Measurements from ENCODE around the gene KCNJ14.

Gene KCNJ14

DNA sequence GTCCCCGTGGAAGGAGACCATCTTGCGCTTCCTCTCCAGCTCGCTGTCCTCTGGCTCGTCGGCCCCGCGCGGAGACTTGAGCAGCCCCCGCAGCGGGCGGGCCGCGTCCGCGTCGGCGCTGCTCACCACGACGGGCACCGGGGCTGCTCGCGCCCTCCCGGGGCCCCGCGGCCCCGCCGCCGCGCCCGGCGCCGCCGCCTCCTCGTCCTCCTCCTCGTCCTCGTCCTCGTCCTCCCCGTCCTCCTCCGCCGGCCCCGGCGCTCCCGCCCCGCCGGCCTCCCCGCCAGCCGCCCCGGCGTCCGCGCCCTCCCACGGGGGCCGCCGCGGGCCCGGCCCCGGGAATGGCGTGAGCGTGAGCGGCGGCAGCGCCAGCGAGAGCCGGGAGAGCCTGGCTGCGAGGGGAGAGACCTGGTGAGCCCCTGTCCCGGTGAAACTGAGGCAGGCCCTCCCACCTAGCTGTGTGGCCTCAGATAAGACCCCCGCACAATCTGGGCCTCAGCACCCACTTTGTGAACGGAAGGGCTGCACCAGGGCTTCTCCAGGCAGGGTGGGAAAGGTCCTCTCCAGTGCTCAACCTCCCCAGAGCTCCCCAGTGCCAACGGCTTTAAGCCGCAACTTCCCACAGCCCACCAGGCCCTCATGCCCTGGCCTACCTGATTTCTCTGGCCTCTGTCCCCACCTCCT lies 38.5 kb downstream of the KCNJ14 start:
- TF ChIP-seq, protein P1, sequence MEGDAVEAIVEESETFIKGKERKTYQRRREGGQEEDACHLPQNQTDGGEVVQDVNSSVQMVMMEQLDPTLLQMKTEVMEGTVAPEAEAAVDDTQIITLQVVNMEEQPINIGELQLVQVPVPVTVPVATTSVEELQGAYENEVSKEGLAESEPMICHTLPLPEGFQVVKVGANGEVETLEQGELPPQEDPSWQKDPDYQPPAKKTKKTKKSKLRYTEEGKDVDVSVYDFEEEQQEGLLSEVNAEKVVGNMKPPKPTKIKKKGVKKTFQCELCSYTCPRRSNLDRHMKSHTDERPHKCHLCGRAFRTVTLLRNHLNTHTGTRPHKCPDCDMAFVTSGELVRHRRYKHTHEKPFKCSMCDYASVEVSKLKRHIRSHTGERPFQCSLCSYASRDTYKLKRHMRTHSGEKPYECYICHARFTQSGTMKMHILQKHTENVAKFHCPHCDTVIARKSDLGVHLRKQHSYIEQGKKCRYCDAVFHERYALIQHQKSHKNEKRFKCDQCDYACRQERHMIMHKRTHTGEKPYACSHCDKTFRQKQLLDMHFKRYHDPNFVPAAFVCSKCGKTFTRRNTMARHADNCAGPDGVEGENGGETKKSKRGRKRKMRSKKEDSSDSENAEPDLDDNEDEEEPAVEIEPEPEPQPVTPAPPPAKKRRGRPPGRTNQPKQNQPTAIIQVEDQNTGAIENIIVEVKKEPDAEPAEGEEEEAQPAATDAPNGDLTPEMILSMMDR (IDR thresholded peaks at IDR 0.05; ENCODE audit: control insufficient read depth, insufficient read depth, low read depth, low read length, missing control alignments), result no peak
- peak overlapping the region; percentile 63 for H3K4me3 ChIP-seq (ENCODE audit: control insufficient read depth, low read depth, low read length)
- DNase-seq (ENCODE audit: low read depth), result no peak

DNA sequence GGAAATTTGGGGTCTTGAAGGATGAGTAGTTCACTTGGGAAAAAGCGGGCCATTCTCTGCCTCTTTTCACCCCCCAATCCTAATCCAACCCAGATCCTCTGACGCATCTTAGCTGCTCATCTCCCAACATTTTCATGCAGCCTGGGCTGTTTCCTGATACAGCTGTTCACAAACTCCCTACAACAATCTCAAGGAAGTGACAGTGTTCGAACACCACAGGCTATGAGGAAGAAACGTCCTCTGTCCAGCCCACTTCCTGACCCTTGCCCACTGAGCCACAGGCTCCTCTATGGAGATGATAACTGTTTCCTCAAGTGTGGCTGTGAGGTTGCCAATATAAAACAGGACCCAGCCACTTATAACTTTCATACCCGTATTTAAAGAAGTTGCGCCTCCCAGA lies 40.0 kb downstream of the KCNJ14 start:
- no peak for DNase-seq (ENCODE audit: low read depth)
- TF ChIP-seq, protein P1 (IDR thresholded peaks at IDR 0.05; ENCODE audit: control insufficient read depth, insufficient read depth, low read depth, low read length, missing control alignments), result no peak
- no peak overlapping the region for H3K4me3 ChIP-seq (ENCODE audit: control insufficient read depth, low read depth, low read length)

DNA sequence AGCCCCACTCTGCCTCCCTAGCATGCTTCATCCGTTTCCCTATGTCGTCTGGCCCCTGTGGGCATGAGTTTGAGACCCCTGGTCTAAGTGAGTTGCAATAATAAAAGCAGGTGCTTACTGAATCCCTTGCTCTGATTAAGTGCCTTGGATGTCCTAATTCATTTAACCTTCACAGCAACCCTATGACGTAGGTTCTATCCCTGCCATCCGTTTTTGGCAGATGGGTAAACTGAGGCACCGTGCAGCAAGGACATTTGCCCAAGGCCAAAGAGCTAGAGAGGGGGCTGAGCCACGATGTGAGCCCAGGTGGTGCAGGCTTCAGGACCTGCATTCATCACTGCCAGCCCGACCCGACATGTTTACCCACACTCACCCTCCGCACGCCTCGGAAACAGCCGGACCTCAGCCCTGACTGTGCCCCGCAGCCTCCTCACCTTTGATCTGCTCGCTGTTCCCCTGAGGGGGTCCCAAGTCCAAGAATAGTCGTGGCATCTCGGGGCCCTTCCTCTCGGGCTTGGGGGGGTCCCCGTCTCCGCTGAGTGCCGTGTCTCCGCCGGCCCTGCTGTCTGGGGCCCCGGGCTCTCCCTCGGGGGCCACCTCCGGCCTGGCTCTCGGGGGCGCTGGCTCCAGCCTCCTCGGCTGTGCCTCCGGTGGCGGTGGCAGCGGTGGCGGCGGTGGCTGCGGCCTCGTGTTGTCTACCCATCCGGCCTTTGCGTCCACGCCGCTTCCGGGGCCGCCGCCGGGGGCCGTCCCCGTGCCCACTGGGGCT lies 41.8 kb downstream of the KCNJ14 start:
- TF ChIP-seq, protein P1 (IDR thresholded peaks at IDR 0.05; ENCODE audit: control insufficient read depth, insufficient read depth, low read depth, low read length, missing control alignments), result no peak
- no peak for DNase-seq (ENCODE audit: low read depth)

DNA sequence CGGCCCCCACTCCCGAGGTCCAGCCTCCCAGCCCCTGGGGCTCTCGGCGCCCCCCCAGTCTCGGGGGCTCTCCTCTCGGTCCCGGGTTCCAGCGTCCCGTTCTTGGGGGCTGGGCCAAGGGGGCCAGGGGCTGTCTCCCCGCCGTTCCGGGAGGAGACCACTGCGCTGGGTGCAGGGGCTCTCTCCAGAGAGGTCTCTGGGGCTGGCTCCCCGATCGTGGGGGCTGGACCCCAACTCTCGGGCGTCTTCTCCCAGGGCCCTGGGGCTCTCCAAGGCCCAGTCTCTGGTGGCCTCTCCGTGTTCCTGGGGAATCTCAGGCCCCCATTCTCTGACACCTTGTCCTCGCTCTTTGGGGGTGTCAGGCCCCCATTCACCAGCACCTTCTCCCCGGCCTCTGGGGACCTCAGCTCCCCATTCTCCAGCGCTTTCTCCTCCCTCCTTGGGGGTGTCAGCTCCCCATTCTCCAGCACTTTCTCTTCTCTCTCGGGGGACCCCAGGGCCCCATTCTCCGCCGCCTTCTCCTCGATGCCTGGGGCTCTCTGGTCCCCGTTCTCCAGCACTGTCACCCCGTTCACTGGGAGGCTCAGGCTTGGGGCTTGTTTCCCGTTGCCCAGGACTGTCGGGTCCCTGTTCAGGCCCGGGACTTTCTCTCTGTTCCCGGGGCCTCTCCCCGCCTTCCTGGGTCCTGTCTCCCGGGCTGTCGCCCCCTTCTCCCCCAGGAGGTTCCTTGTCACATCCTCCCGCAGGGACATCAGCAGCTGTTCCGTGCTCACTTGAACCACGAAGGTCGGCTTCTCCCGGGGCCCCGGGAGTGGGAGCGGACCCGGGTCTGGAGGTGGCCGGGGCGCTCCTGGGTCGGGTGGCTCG lies 42.6 kb downstream of the KCNJ14 start:
- no peak overlapping the region for H3K4me3 ChIP-seq (ENCODE audit: control insufficient read depth, low read depth, low read length)
- TF ChIP-seq, protein P1 (IDR thresholded peaks at IDR 0.05; ENCODE audit: control insufficient read depth, insufficient read depth, low read depth, low read length, missing control alignments), result no peak
- no peak for DNase-seq (ENCODE audit: low read depth)

More for the DNA sequence above, 41.8 kb downstream of the KCNJ14 start:
- no peak overlapping the region for H3K4me3 ChIP-seq (ENCODE audit: control insufficient read depth, low read depth, low read length)

DNA sequence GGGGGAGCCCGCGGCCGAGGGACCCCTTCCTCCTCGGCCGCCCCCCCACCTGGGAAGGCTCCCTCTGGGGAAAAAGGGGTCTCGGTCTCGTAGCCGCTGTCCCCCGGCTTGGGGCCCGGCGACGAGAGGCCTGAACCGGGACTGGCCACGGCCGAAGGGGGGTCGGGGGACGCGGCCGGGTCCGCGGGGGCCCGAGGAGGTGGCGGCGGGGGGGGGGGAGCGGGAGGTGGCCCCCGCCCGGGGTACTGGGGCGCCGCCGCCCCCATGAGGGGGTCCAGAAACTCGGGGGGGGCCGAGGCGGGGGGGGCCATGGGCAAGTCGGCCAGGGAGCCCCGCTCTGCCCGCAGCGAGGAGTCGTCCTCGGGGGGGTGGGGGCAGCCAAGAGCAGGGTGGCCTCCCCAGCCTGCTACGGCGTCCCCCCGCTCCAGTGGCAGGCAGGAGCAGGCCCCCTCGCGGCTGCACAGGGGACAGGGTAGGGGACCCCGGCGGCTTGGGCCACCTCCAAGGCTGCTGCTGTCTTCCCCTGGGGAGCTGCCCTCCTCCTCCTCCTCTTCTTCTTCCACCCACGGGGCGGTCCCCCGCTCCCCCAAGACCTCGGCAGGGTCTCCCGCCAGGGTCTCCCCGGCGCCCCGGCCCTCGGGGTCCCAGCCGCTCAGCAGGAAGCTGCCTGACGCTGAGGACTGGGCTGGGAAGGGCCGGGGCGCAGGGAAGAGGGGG lies 43.4 kb downstream of the KCNJ14 start:
- DNase-seq (ENCODE audit: low read depth), result no peak
- TF ChIP-seq, protein P1 (IDR thresholded peaks at IDR 0.05; ENCODE audit: control insufficient read depth, insufficient read depth, low read depth, low read length, missing control alignments), result no peak
- H3K4me3 ChIP-seq (ENCODE audit: control insufficient read depth, low read depth, low read length), result no peak overlapping the region
